GM12864 (cell line): ENCODE data around the gene OR13C9.
"Not testable (repeated sequence)": the region's sequence is repeated elsewhere in the genome, so short reads cannot be mapped to it uniquely, and the experiment has no call there.

ENCODE experiments used
- DNase-seq: peaks from one replicate; pipeline ENCODE4 v3.0.0-alpha.2; 2011; ENCODE audit warnings: low read depth
- H3K4me3 ChIP-seq: 2 replicates; pipeline ENCODE4 v1.5.1; 2011; ENCODE audit warnings: mild to moderate bottlenecking, low read depth, low read length, control low read depth
- TF ChIP-seq, protein P1 (sequence below): IDR thresholded peaks from 2 replicates; pipeline ENCODE4 v1.5.1; 2011; ENCODE audit warnings: low read depth, mild to moderate bottlenecking, moderate library complexity, low read length, control low read depth, inconsistent platforms; ENCODE audit errors: missing control alignments

OR13C9 gene, protein sequence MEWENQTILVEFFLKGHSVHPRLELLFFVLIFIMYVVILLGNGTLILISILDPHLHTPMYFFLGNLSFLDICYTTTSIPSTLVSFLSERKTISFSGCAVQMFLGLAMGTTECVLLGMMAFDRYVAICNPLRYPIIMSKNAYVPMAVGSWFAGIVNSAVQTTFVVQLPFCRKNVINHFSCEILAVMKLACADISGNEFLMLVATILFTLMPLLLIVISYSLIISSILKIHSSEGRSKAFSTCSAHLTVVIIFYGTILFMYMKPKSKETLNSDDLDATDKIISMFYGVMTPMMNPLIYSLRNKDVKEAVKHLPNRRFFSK

DNA sequence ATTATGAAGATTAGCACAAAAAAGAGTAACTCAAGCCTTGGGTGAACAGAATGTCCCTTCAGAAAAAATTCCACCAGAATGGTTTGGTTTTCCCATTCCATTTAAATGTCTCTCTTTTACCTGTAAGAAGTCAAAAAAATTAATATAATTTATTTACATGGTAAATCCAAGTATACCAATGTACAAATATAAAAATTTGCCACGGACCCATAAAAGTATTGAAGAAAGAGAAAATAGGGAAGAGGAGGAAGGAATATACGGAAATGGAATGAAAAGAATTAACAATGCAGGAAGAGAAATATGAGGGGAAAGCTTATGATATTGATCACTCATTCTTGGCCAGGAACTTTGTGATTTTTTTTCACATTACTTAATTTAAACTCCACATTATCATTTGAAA lies at the start of gene OR13C9:
TSS of gene OR13C9 (minus strand) at position 101 of the 400 bp plus-strand sequence. CDS start at position 101, 0 bp downstream.
- TF ChIP-seq, protein P1, sequence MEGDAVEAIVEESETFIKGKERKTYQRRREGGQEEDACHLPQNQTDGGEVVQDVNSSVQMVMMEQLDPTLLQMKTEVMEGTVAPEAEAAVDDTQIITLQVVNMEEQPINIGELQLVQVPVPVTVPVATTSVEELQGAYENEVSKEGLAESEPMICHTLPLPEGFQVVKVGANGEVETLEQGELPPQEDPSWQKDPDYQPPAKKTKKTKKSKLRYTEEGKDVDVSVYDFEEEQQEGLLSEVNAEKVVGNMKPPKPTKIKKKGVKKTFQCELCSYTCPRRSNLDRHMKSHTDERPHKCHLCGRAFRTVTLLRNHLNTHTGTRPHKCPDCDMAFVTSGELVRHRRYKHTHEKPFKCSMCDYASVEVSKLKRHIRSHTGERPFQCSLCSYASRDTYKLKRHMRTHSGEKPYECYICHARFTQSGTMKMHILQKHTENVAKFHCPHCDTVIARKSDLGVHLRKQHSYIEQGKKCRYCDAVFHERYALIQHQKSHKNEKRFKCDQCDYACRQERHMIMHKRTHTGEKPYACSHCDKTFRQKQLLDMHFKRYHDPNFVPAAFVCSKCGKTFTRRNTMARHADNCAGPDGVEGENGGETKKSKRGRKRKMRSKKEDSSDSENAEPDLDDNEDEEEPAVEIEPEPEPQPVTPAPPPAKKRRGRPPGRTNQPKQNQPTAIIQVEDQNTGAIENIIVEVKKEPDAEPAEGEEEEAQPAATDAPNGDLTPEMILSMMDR: no peak
- DNase-seq: no peak
- no peak within 1 kb of the TSS for H3K4me3 ChIP-seq

DNA sequence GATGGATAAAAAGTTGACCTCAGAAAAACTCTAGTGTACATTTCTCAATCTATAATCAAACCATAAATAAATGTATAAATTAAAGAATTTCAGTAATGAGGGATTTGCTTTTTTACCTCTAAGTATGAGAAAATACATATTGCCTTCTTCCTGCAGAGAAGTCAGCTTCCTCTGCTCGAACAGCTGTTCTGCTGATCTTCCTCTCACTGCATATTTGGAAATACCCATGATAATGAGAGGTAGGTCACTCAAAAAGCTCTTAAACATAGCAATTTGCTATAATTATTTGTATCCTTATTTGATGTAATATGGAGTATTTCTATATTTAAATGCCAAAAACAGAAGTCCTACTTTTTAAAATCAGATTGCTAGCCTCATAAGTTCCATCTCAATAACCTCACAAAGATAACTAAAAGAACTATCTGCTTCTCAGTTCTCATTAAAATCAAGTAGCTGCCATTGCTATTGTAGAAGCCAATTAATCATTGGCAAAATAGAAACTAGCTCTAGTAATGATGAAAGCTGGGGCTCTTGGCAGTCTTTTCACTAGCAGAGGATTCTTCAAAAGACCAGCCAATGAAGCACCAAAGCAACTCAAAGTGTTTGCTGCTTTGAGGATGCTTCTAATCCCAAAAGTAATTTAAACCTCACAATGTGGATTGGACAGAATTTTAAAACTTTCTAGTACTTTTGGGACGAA lies 40.6 kb upstream of the OR13C9 start:
- TF ChIP-seq, protein P1: no peak
- no peak overlapping the region for H3K4me3 ChIP-seq
- DNase-seq: no peak

DNA sequence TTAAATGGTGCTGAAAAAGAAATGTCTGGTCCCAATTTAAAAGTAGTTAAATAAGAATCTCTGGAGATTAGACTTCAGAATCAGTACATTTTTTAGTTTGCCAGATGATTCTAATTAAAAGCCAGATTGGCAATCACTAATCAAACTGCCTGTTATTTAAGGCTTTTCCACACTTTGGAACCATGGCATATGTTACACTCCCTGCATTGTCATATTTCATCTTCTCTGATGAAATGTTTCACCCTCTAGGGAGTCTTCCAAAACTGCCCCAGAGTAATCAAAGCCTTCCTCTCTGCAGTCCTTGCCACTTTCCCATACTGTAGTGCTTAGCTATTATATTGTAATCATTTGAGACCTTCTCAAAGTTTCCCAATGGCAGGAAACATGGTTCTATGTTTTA lies 17.5 kb upstream of the OR13C9 start:
- no peak overlapping the region for H3K4me3 ChIP-seq
- no peak for DNase-seq
- TF ChIP-seq, protein P1: no peak

- TF ChIP-seq, protein P1: no peak
These were observed 16.0 kb upstream of the OR13C9 start for GRCh38 chr9:104633976-104634520.

DNA sequence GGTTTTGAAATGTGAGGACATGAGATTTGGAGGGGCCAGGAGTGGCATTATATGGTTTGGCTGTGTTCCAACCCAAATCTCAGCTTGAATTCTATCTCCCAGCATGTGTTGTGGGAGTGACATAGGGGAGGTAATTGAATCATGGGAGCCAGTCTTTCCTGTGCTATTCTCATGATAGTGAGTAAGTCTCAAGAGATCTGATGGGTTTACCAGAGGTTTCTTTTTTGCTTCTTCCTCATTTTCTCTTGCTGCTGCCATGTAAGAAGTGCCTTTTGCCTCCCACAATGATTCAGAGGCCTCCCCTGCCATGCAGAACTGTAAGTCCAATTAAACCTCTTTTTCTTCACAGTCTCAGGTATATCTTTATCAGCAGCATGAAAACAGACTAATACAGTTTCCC lies 8.0 kb upstream of the OR13C9 start:
- not testable (repeated sequence) for H3K4me3 ChIP-seq, DNase-seq

More at GRCh38 chr9:104633976-104634520, 16.0 kb upstream of the OR13C9 start:
- H3K4me3 ChIP-seq: no peak overlapping the region
- DNase-seq: no peak

DNA sequence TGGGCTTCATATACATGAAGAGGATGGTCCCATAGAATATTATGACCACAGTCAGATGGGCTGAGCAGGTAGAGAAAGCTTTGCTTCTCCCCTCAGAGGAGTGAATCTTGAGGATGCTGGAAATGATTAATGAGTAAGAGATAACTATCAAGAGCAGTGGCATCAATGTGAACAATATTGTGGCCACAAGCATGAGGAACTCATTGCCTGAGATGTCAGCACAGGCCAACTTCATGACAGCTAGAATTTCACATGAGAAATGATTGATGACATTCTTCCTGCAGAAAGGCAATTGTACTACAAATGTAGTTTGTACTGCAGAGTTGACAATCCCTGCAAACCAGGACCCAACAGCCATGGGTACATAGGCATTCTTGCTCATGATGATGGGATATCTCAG lies 586 bp downstream of the OR13C9 start:
- TF ChIP-seq, protein P1: no peak
- no peak overlapping the region for H3K4me3 ChIP-seq
- no peak for DNase-seq

GRCh38 chr9:104611213-104611612 lies 6.8 kb downstream of the OR13C9 start:
- DNase-seq: no peak
- TF ChIP-seq, protein P1: no peak
- H3K4me3 ChIP-seq: no peak overlapping the region
